ENCODE data around the gene DNAH2.
A peak's percentile ranks its signal among the peaks of the same experiment; 100 is the strongest.
"Not testable (repeated sequence)": the region's sequence is repeated elsewhere in the genome, so short reads cannot be mapped to it uniquely, and the experiment has no call there.

Gene DNAH2

DNA sequence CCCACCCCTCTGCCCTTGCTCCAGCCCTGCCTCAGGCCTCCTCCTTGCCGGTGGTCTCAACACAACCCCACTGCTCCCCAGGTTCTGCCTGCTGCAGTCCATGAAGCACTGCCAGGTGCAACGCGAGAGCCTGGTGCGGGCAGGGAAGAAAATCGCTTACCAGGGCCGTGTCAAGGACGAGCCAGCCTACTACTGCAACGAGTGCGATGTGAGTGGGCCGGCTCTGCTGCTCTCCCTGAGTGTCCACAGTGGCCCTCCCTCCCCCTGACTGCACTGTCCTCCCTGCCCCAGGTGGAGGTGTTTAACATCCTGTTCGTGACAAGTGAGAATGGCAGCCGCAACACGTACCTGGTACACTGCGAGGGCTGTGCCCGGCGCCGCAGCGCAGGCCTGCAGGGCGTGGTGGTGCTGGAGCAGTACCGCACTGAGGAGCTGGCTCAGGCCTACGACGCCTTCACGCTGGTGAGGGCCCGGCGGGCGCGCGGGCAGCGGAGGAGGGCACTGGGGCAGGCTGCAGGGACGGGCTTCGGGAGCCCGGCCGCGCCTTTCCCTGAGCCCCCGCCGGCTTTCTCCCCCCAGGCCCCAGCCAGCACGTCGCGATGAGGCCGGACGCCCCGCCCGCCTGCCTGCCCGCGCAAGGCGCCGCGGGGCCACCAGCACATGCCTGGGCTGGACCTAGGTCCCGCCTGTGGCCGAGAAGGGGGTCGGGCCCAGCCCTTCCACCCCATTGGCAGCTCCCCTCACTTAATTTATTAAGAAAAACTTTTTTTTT lies 135.6 kb downstream of the DNAH2 start:
- DNase-seq, result no peak

DNA sequence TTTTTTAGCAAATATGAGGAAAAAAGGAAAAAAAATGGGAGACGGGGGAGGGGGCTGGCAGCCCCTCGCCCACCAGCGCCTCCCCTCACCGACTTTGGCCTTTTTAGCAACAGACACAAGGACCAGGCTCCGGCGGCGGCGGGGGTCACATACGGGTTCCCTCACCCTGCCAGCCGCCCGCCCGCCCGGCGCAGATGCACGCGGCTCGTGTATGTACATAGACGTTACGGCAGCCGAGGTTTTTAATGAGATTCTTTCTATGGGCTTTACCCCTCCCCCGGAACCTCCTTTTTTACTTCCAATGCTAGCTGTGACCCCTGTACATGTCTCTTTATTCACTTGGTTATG lies 136.1 kb downstream of the DNAH2 start:
- DNase-seq, result no peak

DNA sequence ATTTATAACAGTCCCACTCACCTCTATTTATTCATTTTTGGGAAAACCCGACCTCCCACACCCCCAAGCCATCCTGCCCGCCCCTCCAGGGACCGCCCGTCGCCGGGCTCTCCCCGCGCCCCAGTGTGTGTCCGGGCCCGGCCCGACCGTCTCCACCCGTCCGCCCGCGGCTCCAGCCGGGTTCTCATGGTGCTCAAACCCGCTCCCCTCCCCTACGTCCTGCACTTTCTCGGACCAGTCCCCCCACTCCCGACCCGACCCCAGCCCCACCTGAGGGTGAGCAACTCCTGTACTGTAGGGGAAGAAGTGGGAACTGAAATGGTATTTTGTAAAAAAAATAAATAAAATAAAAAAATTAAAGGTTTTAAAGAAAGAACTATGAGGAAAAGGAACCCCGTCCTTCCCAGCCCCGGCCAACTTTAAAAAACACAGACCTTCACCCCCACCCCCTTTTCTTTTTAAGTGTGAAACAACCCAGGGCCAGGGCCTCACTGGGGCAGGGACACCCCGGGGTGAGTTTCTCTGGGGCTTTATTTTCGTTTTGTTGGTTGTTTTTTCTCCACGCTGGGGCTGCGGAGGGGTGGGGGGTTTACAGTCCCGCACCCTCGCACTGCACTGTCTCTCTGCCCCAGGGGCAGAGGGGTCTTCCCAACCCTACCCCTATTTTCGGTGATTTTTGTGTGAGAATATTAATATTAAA lies 136.7 kb downstream of the DNAH2 start:
- no peak for DNase-seq

DNA sequence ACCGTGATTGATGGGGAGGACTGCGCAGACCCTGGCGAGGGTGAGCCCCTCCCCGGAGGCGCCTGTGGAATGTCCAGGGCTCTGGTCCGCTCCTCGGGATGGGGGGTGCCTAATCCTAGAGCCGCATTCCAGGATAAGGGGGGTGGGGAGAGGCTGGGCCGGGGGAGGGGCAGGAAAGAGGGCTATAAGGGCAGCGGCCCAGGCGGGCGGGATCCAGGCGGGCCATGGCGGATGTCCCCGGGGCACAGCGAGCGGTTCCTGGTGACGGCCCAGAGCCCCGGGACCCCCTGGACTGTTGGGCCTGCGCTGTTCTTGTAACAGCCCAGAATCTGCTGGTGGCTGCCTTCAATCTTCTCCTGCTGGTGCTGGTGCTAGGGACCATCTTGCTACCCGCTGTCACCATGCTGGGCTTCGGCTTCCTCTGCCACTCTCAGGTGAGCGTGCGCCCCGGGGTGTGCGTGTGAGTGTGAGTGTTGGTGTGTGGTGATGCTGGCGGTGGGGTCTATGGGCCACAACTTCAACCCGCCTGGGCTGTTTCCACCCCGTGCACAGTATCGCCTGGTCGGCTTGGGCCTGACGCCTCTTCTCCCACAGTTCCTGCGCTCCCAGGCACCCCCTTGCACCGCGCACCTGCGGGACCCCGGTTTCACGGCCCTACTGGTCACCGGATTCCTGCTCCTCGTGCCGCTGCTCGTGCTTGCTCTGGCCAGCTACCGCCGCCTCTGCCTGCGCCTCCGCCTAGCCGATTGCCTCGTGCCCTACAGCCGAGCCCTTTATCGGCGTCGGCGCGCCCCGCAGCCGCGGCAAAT lies 137.5 kb downstream of the DNAH2 start, which contains the start of gene TMEM88:
TMEM88 (plus strand) TSS at position 216 of the 809 bp plus-strand sequence; CDS start at position 225, 9 bp downstream.
- DNase-seq, result no peak

DNA sequence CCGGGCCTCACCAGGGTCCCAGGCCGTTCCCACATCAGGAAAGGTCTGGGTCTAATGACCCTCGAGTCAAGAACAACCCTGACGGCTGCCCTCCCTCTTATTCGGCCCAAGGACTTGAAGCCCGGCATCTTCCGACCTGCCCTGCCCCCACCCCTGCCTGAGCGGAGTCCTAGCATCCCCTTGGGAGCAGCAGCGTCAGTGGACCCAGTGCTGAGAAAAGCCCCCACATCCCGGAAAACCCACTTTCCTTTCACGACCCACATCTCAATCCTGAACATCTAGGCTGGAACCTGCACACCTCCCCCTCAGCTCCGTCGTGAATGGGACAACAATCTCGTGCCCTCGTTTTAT lies 138.1 kb downstream of the DNAH2 start:
- no peak for DNase-seq

DNA sequence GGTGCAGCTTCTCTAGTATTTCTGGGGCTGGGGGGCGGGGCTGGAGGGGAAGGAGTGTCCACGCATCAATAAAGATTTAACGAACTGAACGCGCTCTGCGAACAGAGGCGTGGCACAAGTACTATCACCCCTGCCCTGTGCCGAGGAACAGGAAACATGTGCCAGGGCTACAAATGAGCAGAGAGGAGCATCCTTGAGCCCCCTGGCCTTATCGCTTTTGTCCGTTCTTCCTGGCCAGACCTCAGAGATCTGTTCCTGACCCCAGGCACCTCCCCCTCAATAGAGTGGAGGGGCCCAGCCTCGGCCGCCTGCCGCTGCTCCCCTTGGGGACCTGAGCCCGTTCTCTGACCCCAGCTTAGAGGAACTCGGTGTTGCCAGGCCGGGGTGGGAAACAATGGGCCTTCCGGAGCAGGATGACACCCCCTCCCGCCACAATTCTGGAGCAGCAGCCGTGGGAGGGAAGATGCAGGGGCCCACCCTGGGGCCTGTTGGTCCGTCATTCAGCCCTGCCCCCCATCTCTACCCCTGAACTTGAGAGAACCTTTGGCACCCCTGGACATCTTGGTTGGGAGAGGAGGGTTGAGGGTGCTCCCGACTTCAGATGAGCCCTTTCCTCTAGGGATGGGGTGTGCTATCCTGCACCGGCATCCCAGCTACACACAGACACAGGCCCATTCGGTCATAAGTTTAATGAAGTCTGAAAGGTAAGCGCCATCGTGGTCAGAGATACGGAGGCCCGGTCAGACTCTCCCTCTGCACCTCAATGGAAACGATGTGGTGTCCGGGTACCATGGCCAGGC lies 138.7 kb downstream of the DNAH2 start:
- no peak for DNase-seq

DNA sequence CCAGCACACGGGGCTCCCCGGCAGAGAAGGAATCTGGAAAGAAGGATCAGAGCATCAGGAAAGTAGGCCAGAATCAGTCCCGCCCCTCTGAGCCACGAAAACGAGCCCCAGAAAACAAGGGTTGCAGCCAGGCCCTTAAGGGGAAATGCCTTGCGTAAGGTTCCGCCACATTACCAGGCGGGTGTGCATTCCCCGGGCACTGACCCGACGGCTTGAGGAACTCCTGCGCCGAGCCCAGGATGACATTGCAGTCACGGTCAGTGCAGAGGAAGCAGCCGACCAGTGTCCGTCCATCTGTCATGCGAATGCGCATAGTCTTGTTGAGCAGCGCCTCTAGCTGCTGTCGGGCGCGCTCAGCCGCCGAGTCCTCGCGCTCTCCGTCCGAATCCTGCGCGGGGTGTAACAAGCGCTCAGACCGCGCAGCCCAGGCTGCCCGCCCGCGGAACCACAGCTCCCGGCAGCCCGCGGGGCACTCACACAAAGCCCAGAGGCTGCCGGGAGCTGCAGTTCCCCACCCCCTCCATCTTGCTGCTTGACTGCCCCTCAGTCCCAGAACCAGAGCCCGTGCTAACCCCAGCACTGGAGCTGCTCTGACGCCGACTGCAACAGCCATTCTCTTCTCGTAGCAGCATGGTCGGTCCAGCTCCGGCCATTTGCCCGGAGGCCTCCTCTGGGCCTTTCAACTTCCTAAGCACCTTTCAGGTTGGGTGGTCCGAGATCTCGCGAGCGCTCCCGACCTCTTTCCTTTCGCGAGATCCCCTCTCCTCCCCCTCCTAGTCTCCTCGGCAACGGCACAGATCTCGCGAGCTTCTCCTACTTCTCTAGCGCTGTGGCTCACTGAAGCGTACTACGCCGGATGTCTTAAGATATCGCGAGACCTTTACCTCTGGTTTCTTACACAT lies 139.5 kb downstream of the DNAH2 start, which contains the start of gene NAA38:
NAA38 (minus strand) TSS at position 749 of the 902 bp plus-strand sequence; CDS start at position 653, 96 bp downstream.
- peak; percentile 100 for DNase-seq

DNA sequence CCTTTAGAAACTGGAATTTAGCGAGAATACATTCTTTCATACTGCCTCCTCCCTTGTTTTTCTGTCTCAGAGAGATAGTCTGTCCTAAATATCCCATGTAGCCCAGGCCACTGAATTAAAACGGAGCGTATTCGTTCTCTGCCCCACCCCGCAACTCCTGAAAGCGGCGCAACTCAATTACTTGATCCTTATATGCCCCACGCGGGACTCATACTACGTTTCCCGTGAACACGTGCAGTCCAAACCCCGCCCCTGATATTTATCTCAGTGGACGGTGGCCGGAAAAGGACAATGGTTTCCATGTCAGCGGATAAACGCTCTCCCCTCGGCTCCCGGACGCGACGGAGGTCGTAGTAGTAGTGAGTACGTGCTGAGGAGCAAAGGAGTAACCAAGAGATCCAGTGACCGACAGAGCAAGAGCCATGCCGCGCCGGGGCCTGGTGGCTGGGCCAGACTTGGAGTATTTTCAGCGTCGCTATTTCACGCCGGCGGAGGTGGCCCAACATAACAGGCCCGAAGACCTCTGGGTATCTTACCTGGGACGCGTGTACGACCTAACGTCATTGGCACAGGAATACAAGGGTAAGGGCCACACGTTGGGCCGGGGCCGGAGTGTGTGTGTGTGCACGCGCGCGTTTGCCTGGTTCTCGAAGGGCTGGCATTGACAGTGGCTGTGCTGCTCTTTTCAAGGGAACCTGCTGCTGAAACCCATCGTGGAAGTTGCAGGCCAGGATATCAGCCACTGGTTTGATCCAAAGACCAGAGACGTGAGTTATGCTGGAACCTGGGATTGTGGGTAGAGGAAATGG lies 140.4 kb downstream of the DNAH2 start, which contains the start of gene CYB5D1:
CYB5D1 (plus strand) TSS at position 291 of the 809 bp plus-strand sequence; CDS start at position 423, 132 bp downstream.
- peak; percentile 95 for DNase-seq

DNA sequence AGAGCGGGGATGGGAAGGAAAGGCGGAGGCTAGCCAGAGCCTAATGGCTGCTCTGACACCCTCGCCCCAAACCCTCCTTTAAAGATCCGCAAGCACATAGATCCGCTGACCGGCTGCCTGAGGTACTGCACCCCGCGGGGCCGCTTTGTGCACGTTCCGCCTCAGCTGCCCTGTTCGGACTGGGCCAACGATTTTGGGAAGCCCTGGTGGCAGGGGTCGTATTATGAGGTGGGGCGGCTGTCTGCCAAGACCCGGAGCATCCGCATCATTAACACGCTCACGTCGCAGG lies 140.9 kb downstream of the DNAH2 start:
- DNase-seq, result peak; percentile 59

DNA sequence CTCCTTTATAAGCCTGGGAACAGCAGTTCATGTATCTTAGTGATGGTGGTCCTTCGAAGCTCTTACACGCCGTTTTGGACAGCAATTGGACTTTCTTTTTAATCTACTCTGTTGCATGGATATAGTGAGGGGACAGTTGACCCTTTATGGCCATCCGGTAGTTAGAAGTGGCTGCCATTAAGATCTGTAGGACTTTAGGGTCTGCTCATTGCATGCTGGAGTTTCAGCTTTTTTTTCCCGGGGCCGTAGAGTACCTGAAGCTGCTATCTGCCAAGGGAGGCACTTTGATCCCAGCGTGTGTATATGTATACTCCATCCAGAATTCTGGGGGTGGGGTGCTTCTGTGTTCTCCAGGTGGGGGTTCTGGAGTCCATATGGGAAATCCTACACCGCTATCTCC lies 141.5 kb downstream of the DNAH2 start:
- no peak for DNase-seq

DNA sequence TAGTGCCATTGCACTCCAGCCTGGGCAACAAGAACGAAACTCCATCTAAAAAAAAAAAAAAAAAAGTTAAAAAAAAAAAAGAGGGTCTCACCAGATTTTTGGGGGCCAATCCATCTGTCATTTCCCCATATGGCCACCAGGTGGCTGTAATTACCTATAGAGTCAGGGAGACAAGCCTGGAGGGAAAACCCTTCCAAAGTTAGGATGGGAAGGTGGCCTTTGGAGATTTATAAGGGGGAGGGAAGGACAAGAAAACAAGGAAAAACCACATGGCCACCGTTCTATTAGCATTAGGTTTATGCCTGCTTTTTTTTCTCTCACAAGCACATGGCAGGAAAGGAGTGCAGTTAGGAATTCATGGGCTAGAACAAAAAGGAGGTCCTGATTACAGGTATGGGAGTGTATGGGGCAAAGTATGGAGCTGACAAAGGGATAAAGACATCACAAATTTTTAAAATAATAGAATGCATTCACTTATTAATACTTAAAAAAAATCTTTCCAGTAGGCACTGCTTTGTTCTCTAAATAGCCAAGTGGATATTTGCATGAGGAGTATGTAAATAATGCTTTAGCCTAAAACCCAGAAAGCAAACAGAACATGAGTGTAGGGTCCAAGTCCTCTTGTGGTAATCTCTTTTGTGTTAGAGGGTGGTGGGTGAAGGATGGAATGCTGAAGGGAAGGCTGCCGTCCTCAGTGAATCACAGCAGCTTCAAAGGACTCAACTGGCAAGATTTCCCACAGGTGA lies 145.3 kb downstream of the DNAH2 start:
- DNase-seq, result peak; percentile 68

DNA sequence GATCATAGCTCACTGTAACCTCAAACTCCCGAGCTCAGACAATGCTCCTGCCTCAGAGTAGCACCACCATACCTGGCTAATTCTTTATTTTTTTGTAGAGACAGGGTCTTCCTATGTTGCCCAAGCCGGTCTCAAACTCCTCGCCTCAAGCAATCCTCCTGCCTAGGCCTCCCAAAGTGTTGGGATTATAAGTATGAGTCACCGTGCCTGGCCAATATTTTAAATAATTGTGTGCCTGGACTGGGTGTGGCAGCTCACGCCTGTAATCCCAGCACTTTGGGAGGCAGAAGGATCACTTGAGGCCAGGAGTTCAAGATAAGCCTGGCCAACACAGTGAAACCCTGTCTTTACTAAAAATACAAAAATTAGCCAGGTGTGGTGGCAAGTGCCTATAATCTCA lies 146.8 kb downstream of the DNAH2 start:
- DNase-seq, result not testable (repeated sequence)

DNA sequence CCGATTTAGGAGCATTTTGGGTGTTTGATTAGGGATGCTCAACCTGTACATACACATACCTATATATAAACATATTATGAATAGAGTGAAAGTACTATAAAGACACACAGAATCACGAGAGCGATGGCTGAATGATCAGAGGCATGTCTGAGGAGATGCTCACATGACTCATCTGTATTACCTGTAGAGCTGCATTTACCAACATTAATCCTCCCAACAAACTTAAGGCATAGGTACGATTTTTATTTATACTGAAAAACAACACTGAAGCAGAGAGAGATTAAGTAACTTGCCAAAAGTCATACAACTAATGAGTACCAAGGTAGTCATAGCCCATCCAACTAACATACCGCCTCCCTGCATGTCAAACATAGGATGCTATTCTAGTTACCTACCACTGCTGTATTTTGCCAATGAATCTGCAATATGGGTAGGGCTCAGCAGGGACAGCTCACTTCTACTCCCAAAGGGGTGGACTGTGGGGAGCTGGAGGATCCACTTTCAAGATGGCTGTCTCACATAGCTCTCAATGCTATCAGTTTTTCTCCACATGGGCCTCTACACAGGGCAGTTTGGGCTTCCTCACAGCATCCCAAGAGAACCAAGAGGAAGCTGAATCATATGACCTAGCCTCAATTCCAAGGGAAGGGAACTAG lies 147.6 kb downstream of the DNAH2 start:
- no peak for DNase-seq

DNA sequence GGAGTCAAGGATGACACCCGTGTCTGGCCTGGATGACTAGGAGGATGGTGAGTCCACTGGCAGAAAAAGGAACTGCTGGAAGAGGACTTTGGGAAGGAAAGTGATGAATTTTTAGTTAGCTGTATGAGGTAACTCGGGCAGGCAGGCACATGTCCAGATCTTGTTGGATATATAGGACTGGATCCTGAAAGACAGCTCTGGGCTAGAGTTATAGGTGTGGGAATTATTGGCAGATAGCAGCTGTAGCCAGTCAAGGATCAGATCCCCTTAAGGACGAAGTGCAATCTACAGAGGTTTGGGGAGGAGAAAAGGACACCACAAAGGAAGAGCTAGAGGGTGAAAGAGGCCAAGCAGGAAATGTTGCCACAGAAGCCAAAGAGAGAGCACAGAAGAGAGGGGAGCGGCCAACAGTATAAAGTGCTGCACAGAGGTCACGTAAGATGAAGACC lies 150.4 kb downstream of the DNAH2 start:
- DNase-seq, result no peak

DNA sequence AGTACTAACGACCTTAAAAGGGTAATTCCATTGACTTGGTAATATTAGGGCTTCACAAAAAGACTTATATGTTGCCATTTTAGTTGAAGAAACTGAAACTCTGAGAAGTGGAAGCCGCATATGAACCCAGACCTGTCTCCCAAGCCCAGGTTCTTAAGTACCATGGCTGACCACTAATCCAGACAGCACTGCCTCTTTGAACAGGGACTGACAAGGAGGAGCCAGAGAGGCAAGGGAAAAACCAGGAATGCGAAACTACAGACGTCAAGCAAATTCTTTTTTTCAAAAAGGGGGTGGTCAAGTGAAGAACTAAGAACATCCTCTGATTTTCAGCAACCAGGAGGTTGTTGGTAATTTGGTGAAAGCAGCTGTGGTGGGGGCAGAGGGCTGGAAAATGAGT lies 155.5 kb downstream of the DNAH2 start:
- DNase-seq, result no peak

DNA sequence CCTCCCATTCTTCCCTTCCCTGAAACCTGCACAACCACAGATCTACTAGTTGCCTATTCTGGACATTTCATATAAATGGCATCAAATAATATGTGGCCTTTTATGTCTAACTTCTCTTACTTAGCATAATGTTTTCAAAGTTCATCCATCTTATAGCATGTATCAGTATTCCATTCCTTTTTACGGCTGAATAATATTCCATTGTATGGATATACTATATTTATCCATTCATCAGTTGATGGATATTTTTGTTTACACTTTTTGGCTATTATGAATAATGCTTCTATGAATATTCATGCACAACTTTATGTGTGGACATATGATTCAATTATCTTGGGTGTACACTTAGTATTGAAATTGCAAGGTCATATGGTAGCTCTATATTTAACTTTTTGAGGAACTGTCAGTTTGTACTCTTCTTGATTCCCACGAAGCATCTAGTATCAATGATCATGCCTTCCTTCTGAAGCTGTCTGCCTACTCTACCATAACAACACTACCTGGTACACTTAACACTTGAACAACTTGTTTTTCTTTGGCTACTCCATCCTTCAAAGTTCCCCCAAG lies 158.3 kb downstream of the DNAH2 start:
- DNase-seq, result no peak

DNA sequence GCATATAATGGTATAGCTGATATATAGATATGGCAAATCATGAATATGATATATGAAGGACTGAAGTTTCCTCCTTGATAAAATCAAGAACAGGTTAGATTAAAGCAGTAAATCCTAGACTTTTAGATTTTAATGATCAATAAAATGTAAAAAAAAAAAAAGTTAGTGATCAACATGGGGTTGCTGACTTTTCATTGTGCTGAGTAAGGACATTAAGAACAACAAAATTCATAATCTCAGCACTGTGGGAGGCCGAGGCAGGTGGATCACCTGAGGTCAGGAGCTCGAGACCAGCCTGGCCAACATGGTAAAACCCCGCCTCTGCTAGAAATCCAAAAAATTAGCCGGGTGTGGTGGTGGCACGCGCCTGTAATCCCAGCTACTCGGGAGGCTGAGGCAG lies 160.7 kb downstream of the DNAH2 start:
- no peak for DNase-seq

DNA sequence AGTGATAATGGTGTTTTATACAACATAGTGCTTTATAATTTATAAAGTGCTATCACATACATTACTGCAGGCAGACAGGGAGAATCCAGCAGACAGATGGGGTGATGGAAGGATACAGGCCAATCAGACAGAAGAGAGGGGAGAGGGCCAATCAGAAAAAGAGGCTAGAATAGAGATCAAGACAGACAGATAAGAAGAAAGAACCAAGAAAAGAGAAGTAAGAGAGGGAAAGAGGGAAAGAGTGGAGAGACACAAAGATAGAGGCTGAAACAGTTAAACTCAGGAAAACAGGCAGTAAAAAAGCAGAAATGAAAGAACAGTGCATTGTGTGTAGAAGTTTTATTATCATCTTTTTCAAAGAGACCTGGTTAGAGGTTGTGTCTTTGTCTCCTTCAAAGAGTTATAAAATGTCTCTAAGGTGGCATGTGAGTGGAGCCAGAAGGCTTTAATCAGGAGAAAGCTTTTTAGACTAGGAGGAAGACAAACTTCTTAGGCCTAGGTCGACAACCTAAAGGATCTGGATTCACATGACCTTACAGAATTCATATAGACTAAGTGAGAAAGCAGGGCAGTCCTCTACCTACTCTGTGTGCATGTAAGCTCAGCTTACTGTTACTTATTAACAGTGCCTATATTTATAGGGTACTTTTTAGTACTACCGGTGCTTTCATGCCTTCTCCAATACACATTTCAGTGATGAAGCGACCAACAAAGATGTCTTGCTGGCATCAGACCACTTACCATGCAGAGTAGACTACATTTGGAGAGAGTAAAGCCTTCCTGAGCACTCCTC lies 162.7 kb downstream of the DNAH2 start:
- no peak for DNase-seq
